H9 (cell line): ENCODE results near the gene MAGEA1. TPM values are rescaled to one million over a fixed set of nuclear protein-coding genes. Genes with fewer than 3 reads are reported as not detected.

Experiments
- DNase-seq: peaks from one replicate; pipeline ENCODE4 v3.0.0-alpha.2; 2017
- H2AFZ ChIP-seq: one replicate; pipeline ENCODE4 v1.6.1; 2013; ENCODE audit warnings: mild to moderate bottlenecking, low read length, control low read depth, moderate library complexity
- H2AK5ac ChIP-seq: 2 replicates; pipeline ENCODE4 v1.6.1; 2013; ENCODE audit warnings: low read length, control low read depth, mixed read lengths; ENCODE audit not compliant: insufficient read length
- H2BK120ac ChIP-seq: one replicate; pipeline ENCODE4 v1.6.1; 2013; ENCODE audit warnings: low read depth, mild to moderate bottlenecking, low read length, control low read depth, inconsistent platforms; ENCODE audit not compliant: poor library complexity, severe bottlenecking
- H2BK12ac ChIP-seq: 2 replicates; pipeline ENCODE4 v1.6.1; 2013; ENCODE audit warnings: low read length, control low read depth, mixed read lengths, low read depth; ENCODE audit not compliant: insufficient read length
- H2BK15ac ChIP-seq: 2 replicates; pipeline ENCODE4 v1.6.1; 2013; ENCODE audit warnings: low read depth, low read length, control low read depth
- H2BK20ac ChIP-seq: one replicate; pipeline ENCODE4 v1.6.1; 2013; ENCODE audit warnings: low read depth, mild to moderate bottlenecking, low read length, control low read depth, inconsistent platforms; ENCODE audit not compliant: poor library complexity, severe bottlenecking
- H2BK5ac ChIP-seq: 2 replicates; pipeline ENCODE4 v1.6.1; 2013; ENCODE audit warnings: low read length, control low read depth, mixed read lengths; ENCODE audit not compliant: insufficient read length
- H3K14ac ChIP-seq: 2 replicates; pipeline ENCODE4 v1.6.1; 2013; ENCODE audit warnings: low read length, control low read depth; ENCODE audit not compliant: insufficient read depth
- H3K18ac ChIP-seq: 2 replicates; pipeline ENCODE4 v1.6.1; 2013; ENCODE audit warnings: low read depth, mild to moderate bottlenecking, mixed read lengths, low read length, control low read depth; ENCODE audit not compliant: insufficient read length
- H3K23ac ChIP-seq: 2 replicates; pipeline ENCODE4 v1.6.1; 2013; ENCODE audit warnings: low read length, control low read depth, mixed read lengths, low read depth; ENCODE audit not compliant: insufficient read length
- H3K23me2 ChIP-seq: 2 replicates; pipeline ENCODE4 v1.6.1; 2013; ENCODE audit warnings: low read depth, mild to moderate bottlenecking, mixed read lengths, low read length, control low read depth; ENCODE audit not compliant: insufficient read length, poor library complexity, severe bottlenecking
- H3K27ac ChIP-seq: 2 replicates; pipeline ENCODE4 v1.5.1; 2013; ENCODE audit warnings: low read length, control low read depth, mixed read lengths, low read depth; ENCODE audit not compliant: insufficient read length
- H3K27me3 ChIP-seq: 2 replicates; pipeline ENCODE4 v1.6.1; 2013; ENCODE audit warnings: low read length, control low read depth, inconsistent platforms; ENCODE audit not compliant: insufficient read depth
- H3K4ac ChIP-seq: 2 replicates; pipeline ENCODE4 v1.6.1; 2013; ENCODE audit warnings: low read depth, mild to moderate bottlenecking, control low read depth, inconsistent platforms, low read length, moderate library complexity
- H3K4me1 ChIP-seq: 2 replicates; pipeline ENCODE4 v1.6.1; 2013; ENCODE audit warnings: low read length, control low read depth, inconsistent platforms; ENCODE audit not compliant: insufficient read depth
- H3K4me2 ChIP-seq: 2 replicates; pipeline ENCODE4 v1.6.1; 2013; ENCODE audit warnings: low read length, control low read depth, mixed read lengths; ENCODE audit not compliant: insufficient read length, insufficient read depth
- H3K56ac ChIP-seq: 2 replicates; pipeline ENCODE4 v1.6.1; 2013; ENCODE audit warnings: low read depth, mild to moderate bottlenecking, mixed read lengths, low read length, control low read depth; ENCODE audit not compliant: insufficient read length
- H3K79me1 ChIP-seq: 2 replicates; pipeline ENCODE4 v1.6.1; 2013; ENCODE audit warnings: low read depth, mild to moderate bottlenecking, moderate library complexity, low read length, control low read depth, inconsistent platforms; ENCODE audit not compliant: insufficient read depth, poor library complexity, severe bottlenecking
- H3K79me2 ChIP-seq: 2 replicates; pipeline ENCODE4 v1.6.1; 2013; ENCODE audit warnings: low read length, control low read depth, inconsistent platforms; ENCODE audit not compliant: insufficient read depth
- H3K9ac ChIP-seq: 2 replicates; pipeline ENCODE4 v1.6.1; 2013; ENCODE audit warnings: low read length, control low read depth, mixed read lengths; ENCODE audit not compliant: insufficient read length; ENCODE audit errors: extremely low read depth
- H3K9me3 ChIP-seq: one replicate; pipeline ENCODE4 v1.6.1; 2013; ENCODE audit warnings: low read depth, low read length, inconsistent platforms; ENCODE audit not compliant: control insufficient read depth
- H3T11ph ChIP-seq: one replicate; pipeline ENCODE4 v1.6.1; 2013; ENCODE audit warnings: mild to moderate bottlenecking, low read length, control low read depth, inconsistent platforms
- H4K20me1 ChIP-seq: one replicate; pipeline ENCODE4 v1.6.1; 2013; ENCODE audit not compliant: control insufficient read depth, insufficient read length, insufficient read depth
- H4K5ac ChIP-seq: 2 replicates; pipeline ENCODE4 v1.6.1; 2013; ENCODE audit warnings: low read depth, mild to moderate bottlenecking, mixed read lengths, low read length, control low read depth; ENCODE audit not compliant: insufficient read length
- H4K8ac ChIP-seq: replicated peaks from 2 replicates; pipeline ENCODE4 v1.6.1; 2013; ENCODE audit warnings: low read length, control low read depth, mixed read lengths, low read depth; ENCODE audit not compliant: insufficient read length
- H4K91ac ChIP-seq: 2 replicates; pipeline ENCODE4 v1.6.1; 2013; ENCODE audit warnings: low read depth, mild to moderate bottlenecking, moderate library complexity, mixed read lengths, low read length, control low read depth; ENCODE audit not compliant: insufficient read length
- H3K27ac Mint-ChIP-seq, 3 experiments: 2 replicates in 2 of 3; 3 replicates in 1 of 3; pipeline ENCODE4 v1.8.0; 2020 to 2021; ENCODE audit warnings: mixed read lengths in 3 of 3, mild to moderate bottlenecking in 1 of 3, moderate library complexity in 1 of 3
- H3K27me3 Mint-ChIP-seq: 2 replicates; pipeline ENCODE4 v1.8.0; 2021; ENCODE audit warnings: low read depth, mild to moderate bottlenecking, moderate library complexity, mixed read lengths
- H3K36me3 Mint-ChIP-seq, 3 experiments: 2 replicates in 2 of 3; 3 replicates in 1 of 3; pipeline ENCODE4 v1.8.0; 2020 to 2021; ENCODE audit warnings: low read depth in 3 of 3, mixed read lengths in 3 of 3; ENCODE audit not compliant: insufficient read depth in 1 of 3
- H3K4me1 Mint-ChIP-seq, 2 experiments: 2 replicates each; pipeline ENCODE4 v1.8.0; 2020; ENCODE audit warnings: mixed read lengths in 2 of 2
- H3K4me3 Mint-ChIP-seq, 2 experiments: 2 replicates in 1 of 2; 3 replicates in 1 of 2; pipeline ENCODE4 v1.8.0; 2020 to 2021; ENCODE audit warnings: mild to moderate bottlenecking in 2 of 2, mixed read lengths in 2 of 2, moderate library complexity in 1 of 2
- H3K9me3 Mint-ChIP-seq, 2 experiments: 2 replicates in 1 of 2; 3 replicates in 1 of 2; pipeline ENCODE4 v1.8.0; 2020; ENCODE audit warnings: mild to moderate bottlenecking in 2 of 2, mixed read lengths in 2 of 2, moderate library complexity in 1 of 2
- WGBS: extraction: QIAGEN DNeasy Blood & Tissue Kit; methylation state at CpG from one replicate; pipeline ENCODE4 v1.1.7; 2013; ENCODE audit warnings: missing lambda C conversion rate, low lambda C conversion rate, mixed read lengths; ENCODE audit not compliant: insufficient read length; ENCODE audit errors: extremely low coverage; 5-methylcytosine and 5-hydroxymethylcytosine counted together
- total RNA-seq: library from RNA; stranded (reverse); gene quantifications from 2 replicates; pipeline ENCODE4 v1.2.1, GENCODE V29; 2021
- TF ChIP-seq, protein P1 (sequence below): fragments of 200-600 bp; sonication (generic); conservative IDR thresholded peaks from 3 replicates; pipeline ENCODE4 v1.8.0; 2021; ENCODE audit warnings: antibody characterized with exemption, mild to moderate bottlenecking

MAGEA1 gene
- total RNA-seq, 1 experiment from 2014 or later, result not detected

DNA sequence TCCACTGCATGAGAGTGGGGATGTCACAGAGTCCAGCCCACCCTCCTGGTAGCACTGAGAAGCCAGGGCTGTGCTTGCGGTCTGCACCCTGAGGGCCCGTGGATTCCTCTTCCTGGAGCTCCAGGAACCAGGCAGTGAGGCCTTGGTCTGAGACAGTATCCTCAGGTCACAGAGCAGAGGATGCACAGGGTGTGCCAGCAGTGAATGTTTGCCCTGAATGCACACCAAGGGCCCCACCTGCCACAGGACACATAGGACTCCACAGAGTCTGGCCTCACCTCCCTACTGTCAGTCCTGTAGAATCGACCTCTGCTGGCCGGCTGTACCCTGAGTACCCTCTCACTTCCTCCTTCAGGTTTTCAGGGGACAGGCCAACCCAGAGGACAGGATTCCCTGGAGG, 2.7 kb downstream of the MAGEA1 start:
- H3K79me1 ChIP-seq, result no peaks in the 10 kb centered on the region
- no peak overlapping the region for H2BK12ac ChIP-seq
- TF ChIP-seq, protein P1, sequence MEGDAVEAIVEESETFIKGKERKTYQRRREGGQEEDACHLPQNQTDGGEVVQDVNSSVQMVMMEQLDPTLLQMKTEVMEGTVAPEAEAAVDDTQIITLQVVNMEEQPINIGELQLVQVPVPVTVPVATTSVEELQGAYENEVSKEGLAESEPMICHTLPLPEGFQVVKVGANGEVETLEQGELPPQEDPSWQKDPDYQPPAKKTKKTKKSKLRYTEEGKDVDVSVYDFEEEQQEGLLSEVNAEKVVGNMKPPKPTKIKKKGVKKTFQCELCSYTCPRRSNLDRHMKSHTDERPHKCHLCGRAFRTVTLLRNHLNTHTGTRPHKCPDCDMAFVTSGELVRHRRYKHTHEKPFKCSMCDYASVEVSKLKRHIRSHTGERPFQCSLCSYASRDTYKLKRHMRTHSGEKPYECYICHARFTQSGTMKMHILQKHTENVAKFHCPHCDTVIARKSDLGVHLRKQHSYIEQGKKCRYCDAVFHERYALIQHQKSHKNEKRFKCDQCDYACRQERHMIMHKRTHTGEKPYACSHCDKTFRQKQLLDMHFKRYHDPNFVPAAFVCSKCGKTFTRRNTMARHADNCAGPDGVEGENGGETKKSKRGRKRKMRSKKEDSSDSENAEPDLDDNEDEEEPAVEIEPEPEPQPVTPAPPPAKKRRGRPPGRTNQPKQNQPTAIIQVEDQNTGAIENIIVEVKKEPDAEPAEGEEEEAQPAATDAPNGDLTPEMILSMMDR, result no peak
- H3K9ac ChIP-seq, result no peak overlapping the region
- H3K79me2 ChIP-seq, result no peaks in the 10 kb centered on the region
- H4K20me1 ChIP-seq, result no peaks in the 10 kb centered on the region
- no peak overlapping the region for H3K14ac ChIP-seq
- H3K4me1 ChIP-seq, result no peaks in the 10 kb centered on the region
- H2BK5ac ChIP-seq, result no peak overlapping the region
- H3K56ac ChIP-seq, result no peak overlapping the region
- no peak overlapping the region for H2AFZ ChIP-seq
- no peaks in the 10 kb centered on the region for H3K4me1 Mint-ChIP-seq
- H3K23me2 ChIP-seq, result no peaks in the 10 kb centered on the region
- H3K27ac Mint-ChIP-seq, result no peak overlapping the region
- peaks cover 9% of the 10 kb centered on the region for H3K27me3 Mint-ChIP-seq
- no peak overlapping the region for H3K23ac ChIP-seq
- H3K9me3 Mint-ChIP-seq, result peaks cover 56 to 78% of the 10 kb centered on the region in 2 experiments
- peaks cover 0 to 6% (median 3%) of the 10 kb centered on the region in 3 experiments; a peak in 3 of 7 replicates for H3K36me3 Mint-ChIP-seq
- H4K91ac ChIP-seq, result no peak overlapping the region
- no peaks in the 10 kb centered on the region for H3K27me3 ChIP-seq
- no peak overlapping the region for H3K4me3 Mint-ChIP-seq
- no peak overlapping the region for H4K5ac ChIP-seq
- H3T11ph ChIP-seq, result no peak overlapping the region
- H3K4me2 ChIP-seq, result no peak overlapping the region
- H2BK20ac ChIP-seq, result no peak overlapping the region
- no peak overlapping the region for H2BK120ac ChIP-seq
- no peak overlapping the region for H3K4ac ChIP-seq
- no peak for DNase-seq
- H3K18ac ChIP-seq, result no peak overlapping the region
- no peak overlapping the region for H4K8ac ChIP-seq
- H3K9me3 ChIP-seq, result peaks cover 50% of the 10 kb centered on the region
- H2BK15ac ChIP-seq, result no peak overlapping the region
- no peak overlapping the region for H2AK5ac ChIP-seq
- whole genome bisulfite sequencing, result no CpG with 5 or more reads among the region's 4 CpGs
- H3K27ac ChIP-seq, result no peak overlapping the region
